SJSA1 (cell line): ENCODE results near the gene CTSO. TPM values are rescaled to one million over a fixed set of nuclear protein-coding genes. Genes with fewer than 3 reads are reported as not detected.
"Not testable (repeated sequence)": the region's sequence is repeated elsewhere in the genome, so short reads cannot be mapped to it uniquely, and the experiment has no call there.

Experiments used
- DNase-seq, 2 experiments: peaks; one replicate each; pipeline ENCODE4 v3.0.0-alpha.2; 2015 to 2020; ENCODE audit warnings: low spot score in 2 of 2, low read depth in 1 of 2
- H3K27ac ChIP-seq: fragments of 250-450 bp; sonication (Bioruptor Pico); 2 replicates; pipeline ENCODE4 v1.5.1; 2020; ENCODE audit warnings: mild to moderate bottlenecking, moderate library complexity
- H3K27me3 ChIP-seq: fragments of 250-450 bp; sonication (Bioruptor Pico); replicated peaks from 2 replicates; pipeline ENCODE4 v1.5.1; 2020; ENCODE audit warnings: mild to moderate bottlenecking, moderate library complexity
- H3K36me3 ChIP-seq: fragments of 250-450 bp; sonication (Bioruptor Pico); 2 replicates; pipeline ENCODE4 v1.5.1; 2020; ENCODE audit warnings: mild to moderate bottlenecking
- H3K4me1 ChIP-seq: fragments of 250-450 bp; sonication (Bioruptor Pico); replicated peaks from 2 replicates; pipeline ENCODE4 v1.6.1; 2021; ENCODE audit warnings: mild to moderate bottlenecking
- H3K4me3 ChIP-seq: fragments of 250-450 bp; sonication (Bioruptor Pico); 2 replicates; pipeline ENCODE4 v1.5.1; 2020; ENCODE audit warnings: mild to moderate bottlenecking
- H3K9me3 ChIP-seq: fragments of 250-450 bp; sonication (Bioruptor Pico); replicated peaks from 2 replicates; pipeline ENCODE4 v1.5.1; 2020; ENCODE audit warnings: mild to moderate bottlenecking
- total RNA-seq: library from RNA; depleted of rRNA; stranded (reverse); fragments of >200 nt; shearing (Covaris generic); gene quantifications from 2 replicates; pipeline ENCODE4 v1.2.3, GENCODE V29; 2014

CTSO gene
- total RNA-seq, 1 experiment from 2014 or later = 10.7 TPM

DNA sequence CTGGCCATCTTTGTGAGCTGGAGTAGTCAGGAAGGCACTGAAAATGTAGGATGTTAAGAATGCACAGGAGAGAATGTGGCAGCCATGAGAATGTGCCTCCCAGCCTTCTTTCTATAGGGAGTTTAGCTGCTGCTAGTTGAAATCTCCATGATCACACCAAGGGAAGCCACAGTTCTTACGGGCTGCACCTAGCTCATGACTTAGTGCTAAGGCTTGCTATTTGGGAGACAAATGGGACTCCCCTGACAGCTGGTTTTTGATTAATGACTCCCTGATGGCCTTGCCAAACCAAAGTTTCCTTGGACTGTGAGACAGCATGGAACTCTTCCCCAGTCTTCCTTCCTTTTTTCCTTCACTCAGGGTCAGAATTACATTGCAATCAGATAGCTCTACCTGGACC is 9.2 kb downstream of the CTSO start:
- DNase-seq = no peak
- no peaks in the 10 kb centered on the region for H3K4me1 ChIP-seq
- H3K27ac ChIP-seq = no peak overlapping the region
- H3K9me3 ChIP-seq = no peaks in the 10 kb centered on the region
- H3K36me3 ChIP-seq = no peaks in the 10 kb centered on the region
- H3K4me3 ChIP-seq = no peak overlapping the region
- H3K27me3 ChIP-seq = no peaks in the 10 kb centered on the region

DNA sequence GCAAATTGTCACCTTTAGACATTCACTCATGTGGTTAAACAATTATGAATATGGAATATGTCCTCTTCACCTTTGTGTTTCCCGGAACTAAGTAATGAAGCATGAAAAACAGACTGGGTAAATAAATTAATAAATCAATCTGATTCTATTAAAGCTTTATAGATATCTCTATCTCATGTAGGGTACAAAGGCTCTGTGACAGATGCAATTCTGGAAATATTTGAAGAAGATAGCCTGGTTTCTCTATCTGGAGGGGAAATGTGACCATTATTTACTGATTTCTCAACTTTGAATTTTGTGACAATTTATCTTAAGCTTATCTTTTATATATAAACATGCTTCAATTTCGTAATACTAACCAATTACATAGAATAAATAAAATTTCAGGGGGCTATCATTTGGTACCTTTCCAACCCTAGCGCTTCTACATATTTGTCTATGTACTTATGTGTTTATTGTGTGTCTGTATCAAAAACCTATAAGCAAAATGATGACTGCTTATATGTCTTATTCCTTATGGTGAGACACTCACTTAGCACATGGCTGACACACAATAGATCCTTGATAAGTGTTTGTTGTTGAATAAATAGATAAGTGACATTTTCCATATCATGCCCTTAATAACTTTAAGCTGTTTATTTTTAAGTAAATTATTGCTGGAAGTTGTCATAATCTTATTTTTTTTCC is 9.9 kb downstream of the CTSO start:
- no peak overlapping the region for H3K27ac ChIP-seq
- H3K27me3 ChIP-seq = no peaks in the 10 kb centered on the region
- DNase-seq = no peak
- H3K9me3 ChIP-seq = no peaks in the 10 kb centered on the region
- H3K4me1 ChIP-seq = no peaks in the 10 kb centered on the region
- no peaks in the 10 kb centered on the region for H3K36me3 ChIP-seq
- H3K4me3 ChIP-seq = no peak overlapping the region

DNA sequence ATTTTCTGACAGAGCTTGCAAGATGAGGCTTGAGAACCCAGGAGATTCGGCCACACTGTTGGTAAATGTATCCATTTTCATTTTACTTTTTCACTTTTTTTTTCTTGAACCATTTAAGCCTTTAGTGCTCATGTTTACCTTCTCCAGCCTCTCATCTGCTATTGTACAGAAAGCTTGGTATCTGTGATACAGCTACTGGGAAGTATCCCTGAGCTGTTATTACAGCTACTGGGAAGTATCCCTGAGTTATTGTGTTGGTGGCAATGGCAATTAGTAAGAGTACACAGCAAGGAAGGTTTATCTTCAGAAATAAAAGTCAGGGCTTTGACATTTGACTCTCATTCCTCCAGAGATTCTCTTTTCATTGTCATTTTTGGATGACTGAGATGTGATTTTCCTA is 11.8 kb downstream of the CTSO start:
- H3K27me3 ChIP-seq = no peaks in the 10 kb centered on the region
- DNase-seq = no peak
- no peaks in the 10 kb centered on the region for H3K36me3 ChIP-seq
- H3K4me3 ChIP-seq = no peak overlapping the region
- H3K4me1 ChIP-seq = no peaks in the 10 kb centered on the region
- H3K27ac ChIP-seq = no peak overlapping the region
- no peaks in the 10 kb centered on the region for H3K9me3 ChIP-seq

DNA sequence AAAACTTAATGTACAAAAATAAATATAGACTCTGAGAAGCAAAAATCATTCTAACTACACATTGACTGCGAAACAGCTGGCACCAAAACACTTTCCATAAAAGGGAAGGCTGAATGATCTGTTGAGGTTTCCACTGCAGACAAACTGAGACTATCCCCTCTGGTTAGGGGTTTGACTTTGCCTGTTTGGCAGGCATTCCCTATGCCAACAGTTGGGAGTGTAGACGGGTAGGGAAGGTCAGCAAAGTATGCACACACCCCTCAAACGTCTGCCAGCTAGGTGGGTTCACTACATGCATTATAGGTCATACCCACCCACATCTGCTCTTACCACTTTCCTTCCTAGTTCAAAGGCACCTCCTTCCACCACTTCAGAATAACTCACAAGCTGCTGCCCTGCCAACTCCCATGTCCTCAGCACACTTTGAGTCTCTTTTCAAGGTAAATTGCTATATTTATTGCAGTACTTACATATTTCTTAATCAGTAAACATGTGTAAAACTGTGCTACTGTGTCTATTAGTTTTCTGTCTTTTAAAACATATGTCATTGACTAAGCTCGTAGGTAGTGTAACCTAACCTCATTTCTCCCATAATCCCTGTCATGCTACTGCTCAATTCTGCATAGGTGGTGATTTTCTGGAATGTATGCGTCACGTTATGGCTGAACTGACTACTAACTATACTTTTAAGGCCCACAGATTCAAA is 12.4 kb downstream of the CTSO start:
- no peaks in the 10 kb centered on the region for H3K27me3 ChIP-seq
- H3K4me3 ChIP-seq = no peak overlapping the region
- H3K36me3 ChIP-seq = no peaks in the 10 kb centered on the region
- no peak overlapping the region for H3K27ac ChIP-seq
- H3K4me1 ChIP-seq = no peaks in the 10 kb centered on the region
- no peaks in the 10 kb centered on the region for H3K9me3 ChIP-seq
- DNase-seq = no peak

DNA sequence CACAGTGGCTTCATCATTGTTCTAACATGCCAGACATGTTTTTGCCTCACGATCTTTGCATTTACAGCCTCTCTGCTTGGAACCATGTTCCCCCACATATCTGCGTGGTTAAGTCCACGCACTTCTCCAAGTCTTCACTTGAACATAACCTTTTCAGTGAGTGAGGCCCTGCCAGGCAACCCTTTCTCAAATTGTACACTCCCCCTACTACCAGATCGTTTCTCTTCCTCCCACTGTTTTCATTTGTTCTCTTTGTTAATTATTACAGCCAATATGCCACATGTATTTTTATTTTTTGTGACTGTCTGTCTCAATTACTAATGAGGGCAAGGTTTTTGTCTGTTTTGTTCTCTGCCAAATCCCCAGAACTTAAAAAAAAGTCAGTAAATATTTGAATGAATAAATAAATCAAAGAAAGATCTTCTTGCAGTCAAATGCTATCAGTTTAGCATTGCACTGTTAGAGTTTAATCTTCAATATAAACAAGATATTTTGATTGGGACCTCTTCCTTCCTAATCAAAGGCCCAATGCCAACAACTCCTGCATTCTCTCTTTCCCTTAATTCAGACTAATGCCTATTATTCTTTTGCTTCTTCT is 18.2 kb downstream of the CTSO start:
- Histone ChIP-seq H3K9me3 (no peaks in the 10 kb centered on the region), H3K27me3 (no peaks in the 10 kb centered on the region), H3K36me3 (no peaks in the 10 kb centered on the region), H3K4me3 (no peak overlapping the region), H3K27ac (no peak overlapping the region), H3K4me1 (no peaks in the 10 kb centered on the region)
- DNase-seq = no peak

DNA sequence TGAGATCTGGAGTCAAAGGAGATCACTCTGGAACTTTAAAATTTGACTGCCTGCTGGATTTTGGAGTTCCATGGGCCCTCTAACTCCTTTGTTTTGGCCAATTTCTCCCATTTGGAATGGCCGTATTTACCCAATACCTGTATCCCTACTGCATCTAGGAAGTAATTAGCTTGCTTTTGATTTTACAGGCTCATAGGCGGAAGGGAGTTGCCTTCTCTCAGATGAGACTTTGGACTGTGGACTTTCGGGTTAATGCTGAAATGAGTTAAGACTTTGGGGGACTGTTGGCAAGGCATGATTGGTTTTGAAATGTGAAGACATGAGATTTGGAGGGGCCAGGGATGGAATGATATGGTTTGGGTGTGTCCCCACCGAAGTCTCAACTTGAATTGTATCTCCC is 19.0 kb downstream of the CTSO start:
- not testable (repeated sequence) for H3K4me3 ChIP-seq, H3K27me3 ChIP-seq, H3K36me3 ChIP-seq, H3K9me3 ChIP-seq, H3K27ac ChIP-seq, DNase-seq, H3K4me1 ChIP-seq

DNA sequence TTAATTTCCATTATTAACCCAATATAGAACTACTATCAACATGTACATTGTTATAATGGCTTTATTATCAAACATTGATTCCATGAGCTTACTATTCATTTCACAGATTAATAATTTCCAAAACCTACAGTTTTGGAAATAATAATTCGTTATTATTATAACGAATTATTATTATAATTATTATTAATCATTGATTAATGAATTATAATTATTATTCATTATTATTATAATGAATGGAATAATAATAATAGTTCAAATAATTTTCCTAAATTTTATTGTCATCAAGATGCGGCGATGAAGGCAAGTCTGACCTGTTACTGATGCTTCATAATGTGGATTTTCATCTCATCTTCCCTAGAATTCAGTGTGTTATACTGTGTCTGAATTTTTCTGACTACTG is 22.0 kb downstream of the CTSO start:
- H3K9me3 ChIP-seq = no peaks in the 10 kb centered on the region
- no peak for DNase-seq
- H3K4me3 ChIP-seq = no peak overlapping the region
- no peaks in the 10 kb centered on the region for H3K36me3 ChIP-seq
- no peaks in the 10 kb centered on the region for H3K4me1 ChIP-seq
- H3K27me3 ChIP-seq = no peaks in the 10 kb centered on the region
- no peak overlapping the region for H3K27ac ChIP-seq

DNA sequence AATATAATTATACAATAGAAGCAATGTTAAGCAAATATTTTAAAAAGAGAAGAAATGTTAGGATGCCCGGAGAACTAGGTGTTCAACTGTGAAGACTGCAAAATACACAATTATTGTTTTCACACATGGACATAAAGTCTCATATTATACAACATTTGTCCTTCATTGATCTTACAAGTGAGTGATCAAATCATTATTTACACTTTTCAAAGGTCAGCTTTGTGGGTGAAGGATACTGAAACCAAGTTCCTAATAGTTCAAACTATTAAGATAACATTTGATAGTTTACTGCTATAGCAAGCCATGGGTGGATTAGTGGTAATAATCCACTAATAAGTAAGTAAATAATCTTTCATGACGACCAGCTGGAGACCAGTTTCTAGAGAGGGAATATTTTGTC is 23.3 kb downstream of the CTSO start:
- Histone ChIP-seq H3K27me3 (no peaks in the 10 kb centered on the region), H3K27ac (no peak overlapping the region), H3K4me1 (no peaks in the 10 kb centered on the region), H3K9me3 (no peaks in the 10 kb centered on the region), H3K36me3 (no peaks in the 10 kb centered on the region), H3K4me3 (no peak overlapping the region)
- no peak for DNase-seq

DNA sequence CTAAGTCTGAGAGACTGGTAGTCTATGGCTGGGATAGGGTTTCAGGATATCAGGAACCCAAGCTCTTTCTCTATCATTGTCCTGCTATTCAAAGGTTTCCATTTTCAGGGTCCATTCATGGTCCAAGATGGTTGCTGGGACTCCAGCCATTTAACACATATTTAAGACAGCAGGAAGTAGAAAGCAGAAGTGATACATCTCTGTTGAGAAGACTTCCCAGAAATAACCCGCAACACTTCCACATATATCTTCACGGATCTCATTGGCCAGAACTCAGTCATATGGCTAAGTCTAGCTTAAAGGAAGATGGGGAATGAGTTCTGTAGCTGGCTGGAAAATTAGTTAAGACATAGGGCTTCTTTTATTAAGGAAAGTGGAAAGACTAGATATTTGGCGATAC is 23.8 kb downstream of the CTSO start:
- Histone ChIP-seq H3K27me3 (no peaks in the 10 kb centered on the region), H3K9me3 (no peaks in the 10 kb centered on the region), H3K36me3 (no peaks in the 10 kb centered on the region), H3K27ac (no peak overlapping the region), H3K4me1 (no peaks in the 10 kb centered on the region), H3K4me3 (no peak overlapping the region)
- DNase-seq = no peak

DNA sequence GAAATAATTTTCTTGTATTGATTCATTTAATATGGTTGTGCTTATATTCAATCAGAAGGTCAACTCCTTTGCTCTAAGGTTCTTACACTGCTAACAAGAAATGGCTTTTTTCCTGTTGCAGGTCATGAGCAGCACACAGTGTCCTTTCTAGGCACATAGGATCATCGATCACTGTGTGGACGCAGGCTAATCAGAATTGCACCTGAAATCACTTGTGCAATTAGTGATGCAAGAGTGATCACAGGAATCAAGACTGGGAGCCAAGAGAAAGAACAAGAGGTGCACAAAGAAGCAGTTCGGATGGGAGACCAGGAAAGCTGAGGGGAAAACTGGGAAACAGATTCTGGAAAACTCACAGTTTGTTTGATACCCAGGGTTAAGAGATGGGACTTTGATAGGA is 29.0 kb downstream of the CTSO start:
- H3K27ac ChIP-seq = no peak overlapping the region
- no peak overlapping the region for H3K4me3 ChIP-seq
- H3K36me3 ChIP-seq = no peaks in the 10 kb centered on the region
- no peak for DNase-seq
- H3K27me3 ChIP-seq = no peaks in the 10 kb centered on the region
- no peaks in the 10 kb centered on the region for H3K4me1 ChIP-seq
- H3K9me3 ChIP-seq = no peaks in the 10 kb centered on the region

DNA sequence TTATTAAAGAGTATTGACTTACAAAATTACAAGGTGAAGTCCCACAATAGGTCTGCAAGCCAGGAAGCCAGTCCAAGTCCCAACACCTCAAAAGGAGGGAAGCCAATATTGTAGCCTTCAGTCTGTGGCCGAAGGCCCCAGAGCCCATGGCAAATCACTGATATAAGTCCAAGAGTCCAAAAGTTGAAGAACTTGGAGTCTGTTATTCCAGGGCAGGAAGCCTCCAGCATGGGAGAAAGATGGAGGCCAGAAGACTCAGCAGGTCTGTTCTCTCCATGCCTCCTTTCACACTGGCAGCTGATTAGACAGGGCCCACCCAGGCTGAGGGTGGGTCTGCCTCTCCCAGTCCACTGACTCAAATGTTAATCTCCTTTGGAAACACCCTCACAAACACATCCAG is 32.1 kb downstream of the CTSO start:
- Histone ChIP-seq H3K27me3 (no peaks in the 10 kb centered on the region), H3K9me3 (no peaks in the 10 kb centered on the region), H3K36me3 (no peaks in the 10 kb centered on the region), H3K4me3 (no peak overlapping the region), H3K4me1 (no peaks in the 10 kb centered on the region), H3K27ac (no peak overlapping the region)
- DNase-seq = no peak

DNA sequence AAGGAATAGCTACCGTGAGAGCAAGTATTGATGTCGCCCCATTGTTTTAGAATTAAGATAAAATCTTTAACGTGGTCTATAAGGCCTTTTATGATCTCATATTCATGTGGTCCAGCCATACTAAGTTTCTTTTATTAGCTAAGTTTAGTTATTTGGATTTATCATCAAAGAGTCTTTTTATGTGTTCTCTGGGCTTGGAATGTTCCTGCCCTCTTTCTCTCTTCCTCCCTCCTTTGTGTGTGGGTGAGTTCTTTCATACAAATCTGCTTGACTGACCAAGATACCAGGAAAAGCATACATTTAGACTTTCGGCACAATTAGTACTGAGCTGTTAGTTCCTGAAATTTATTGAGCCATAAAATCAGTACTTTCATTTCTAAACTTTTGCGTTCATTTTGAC is 38.9 kb downstream of the CTSO start:
- Histone ChIP-seq H3K36me3 (no peaks in the 10 kb centered on the region), H3K27ac (no peak overlapping the region), H3K4me3 (no peak overlapping the region), H3K9me3 (no peaks in the 10 kb centered on the region), H3K27me3 (no peaks in the 10 kb centered on the region), H3K4me1 (no peaks in the 10 kb centered on the region)
- no peak for DNase-seq

DNA sequence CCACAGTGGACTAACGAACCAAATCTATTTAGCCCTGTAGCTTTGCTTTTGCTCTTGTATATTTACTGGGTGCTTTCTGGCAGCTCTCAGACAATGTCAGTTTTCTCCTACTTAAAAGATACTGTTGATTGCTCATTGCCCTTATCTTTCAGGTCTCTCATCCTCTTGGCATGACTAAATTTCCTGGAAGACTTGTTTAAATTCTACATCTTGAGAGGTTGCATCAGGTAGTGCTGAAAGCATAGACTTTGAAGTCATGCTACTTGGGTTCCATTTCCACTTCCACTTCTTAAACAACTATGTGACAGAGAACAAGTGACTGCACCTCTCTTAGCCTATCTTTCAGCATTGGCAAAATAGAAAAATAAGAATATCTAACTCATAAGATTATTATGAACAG is 41.8 kb downstream of the CTSO start:
- no peak overlapping the region for H3K4me3 ChIP-seq
- DNase-seq = no peak
- peaks cover under 1% of the 10 kb centered on the region for H3K4me1 ChIP-seq
- no peaks in the 10 kb centered on the region for H3K36me3 ChIP-seq
- H3K9me3 ChIP-seq = no peaks in the 10 kb centered on the region
- no peak overlapping the region for H3K27ac ChIP-seq
- no peaks in the 10 kb centered on the region for H3K27me3 ChIP-seq

DNA sequence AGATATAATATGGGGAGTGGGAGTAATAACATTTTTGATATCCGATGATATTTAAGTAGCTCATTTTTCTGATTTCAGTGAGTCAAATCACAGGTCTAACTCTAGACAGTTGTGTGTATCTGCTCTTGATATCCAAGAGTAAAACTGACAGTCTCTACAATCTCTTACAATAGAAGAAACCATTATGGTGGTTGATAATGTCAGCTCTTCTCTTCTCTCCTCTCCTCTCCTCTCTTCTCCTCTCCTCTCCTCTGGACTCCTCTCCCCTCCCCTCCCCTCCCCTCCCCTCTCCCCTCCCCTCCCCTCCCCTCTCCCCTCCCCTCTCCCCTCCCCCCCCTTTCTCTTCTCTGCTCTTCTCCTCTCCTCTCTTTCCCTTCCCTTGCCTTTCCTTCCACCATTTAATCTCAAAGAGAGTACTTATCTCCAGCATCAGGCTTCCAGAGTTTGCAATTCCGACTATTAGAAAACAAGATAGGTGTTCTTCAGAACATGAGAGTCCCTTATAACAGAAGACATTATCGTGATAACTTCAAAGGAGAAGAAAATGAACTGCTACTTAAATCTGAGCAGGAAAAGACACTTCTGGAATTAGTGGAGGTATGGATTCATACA is 43.9 kb downstream of the CTSO start:
- Histone ChIP-seq H3K27ac (no peak overlapping the region), H3K4me3 (no peak overlapping the region), H3K27me3 (no peaks in the 10 kb centered on the region), H3K4me1 (peaks cover 5% of the 10 kb centered on the region), H3K36me3 (no peaks in the 10 kb centered on the region), H3K9me3 (no peaks in the 10 kb centered on the region)
- no peak for DNase-seq
